Measurements from ENCODE around the gene TNNC2.

- no peak for TF ChIP-seq CTCF (IDR thresholded peaks at IDR 0.05; ENCODE audit: low read length)
- no peak for TF ChIP-seq EZH2 (IDR thresholded peaks at IDR 0.05; ENCODE audit: borderline replicate concordance, low read length)
Observed at GRCh38 chr20:45863543-45864470, 36.7 kb upstream of the TNNC2 start.
